WI38 (cell line): ENCODE data around the gene MS4A18.

Experiments
- H3K4me3 ChIP-seq: 2 replicates; pipeline ENCODE4 v1.5.1; 2011; ENCODE audit warnings: low read depth, mild to moderate bottlenecking, control low read depth, low read length
- CTCF ChIP-seq: IDR thresholded peaks from 2 replicates; pipeline ENCODE4 v1.5.1; 2012; ENCODE audit warnings: low read depth, mild to moderate bottlenecking, control low read depth, low read length

The MS4A18 gene

GRCh38 chr11:60761436-60762190, 37.1 kb downstream of the MS4A18 start:
- no peak overlapping the region for H3K4me3 ChIP-seq
- TF ChIP-seq CTCF, result no peak

- no peak overlapping the region for H3K4me3 ChIP-seq
- 0 out of 2 replicates have a peak, but pooled peaks have one; percentile 22 for TF ChIP-seq CTCF
Observed at GRCh38 chr11:60762851-60763691, 38.6 kb downstream of the MS4A18 start.

GRCh38 chr11:60763692-60764369, 39.3 kb downstream of the MS4A18 start:
- no peak for TF ChIP-seq CTCF
- no peak overlapping the region for H3K4me3 ChIP-seq

- TF ChIP-seq CTCF, result no peak
- H3K4me3 ChIP-seq, result no peak overlapping the region
Observed at GRCh38 chr11:60764879-60765278, 40.4 kb downstream of the MS4A18 start.

GRCh38 chr11:60765355-60765754, 40.8 kb downstream of the MS4A18 start:
- H3K4me3 ChIP-seq, result no peak overlapping the region
- no peak for TF ChIP-seq CTCF

- no peak overlapping the region for H3K4me3 ChIP-seq
- TF ChIP-seq CTCF, result no peak
Observed at GRCh38 chr11:60766547-60766946, 42.0 kb downstream of the MS4A18 start.
